AG09309 (cell line): ENCODE measurements around the gene TOLLIP.
"Not testable (repeated sequence)": the region's sequence is repeated elsewhere in the genome, so short reads cannot be mapped to it uniquely, and the experiment has no call there.

Experiments
- DNase-seq: peaks from one replicate; pipeline ENCODE4 v3.0.0-alpha.2; 2010; ENCODE audit warnings: low read depth
- H3K4me3 ChIP-seq: 2 replicates; pipeline ENCODE4 v1.5.1; 2011; ENCODE audit warnings: mild to moderate bottlenecking, low read depth, low read length, moderate library complexity; ENCODE audit not compliant: control insufficient read depth
- TF ChIP-seq, protein P1 (sequence below): IDR thresholded peaks from 2 replicates; pipeline ENCODE4 v1.5.1; 2011; ENCODE audit warnings: mild to moderate bottlenecking, low read depth, low read length, inconsistent platforms; ENCODE audit not compliant: insufficient read depth, control insufficient read depth; ENCODE audit errors: missing control alignments

The TOLLIP gene

GRCh38 chr11:1254086-1254648 lies 55.3 kb downstream of the TOLLIP start:
- DNase-seq: no peak
- TF ChIP-seq, protein P1, sequence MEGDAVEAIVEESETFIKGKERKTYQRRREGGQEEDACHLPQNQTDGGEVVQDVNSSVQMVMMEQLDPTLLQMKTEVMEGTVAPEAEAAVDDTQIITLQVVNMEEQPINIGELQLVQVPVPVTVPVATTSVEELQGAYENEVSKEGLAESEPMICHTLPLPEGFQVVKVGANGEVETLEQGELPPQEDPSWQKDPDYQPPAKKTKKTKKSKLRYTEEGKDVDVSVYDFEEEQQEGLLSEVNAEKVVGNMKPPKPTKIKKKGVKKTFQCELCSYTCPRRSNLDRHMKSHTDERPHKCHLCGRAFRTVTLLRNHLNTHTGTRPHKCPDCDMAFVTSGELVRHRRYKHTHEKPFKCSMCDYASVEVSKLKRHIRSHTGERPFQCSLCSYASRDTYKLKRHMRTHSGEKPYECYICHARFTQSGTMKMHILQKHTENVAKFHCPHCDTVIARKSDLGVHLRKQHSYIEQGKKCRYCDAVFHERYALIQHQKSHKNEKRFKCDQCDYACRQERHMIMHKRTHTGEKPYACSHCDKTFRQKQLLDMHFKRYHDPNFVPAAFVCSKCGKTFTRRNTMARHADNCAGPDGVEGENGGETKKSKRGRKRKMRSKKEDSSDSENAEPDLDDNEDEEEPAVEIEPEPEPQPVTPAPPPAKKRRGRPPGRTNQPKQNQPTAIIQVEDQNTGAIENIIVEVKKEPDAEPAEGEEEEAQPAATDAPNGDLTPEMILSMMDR: no peak
- no peak overlapping the region for H3K4me3 ChIP-seq

DNA sequence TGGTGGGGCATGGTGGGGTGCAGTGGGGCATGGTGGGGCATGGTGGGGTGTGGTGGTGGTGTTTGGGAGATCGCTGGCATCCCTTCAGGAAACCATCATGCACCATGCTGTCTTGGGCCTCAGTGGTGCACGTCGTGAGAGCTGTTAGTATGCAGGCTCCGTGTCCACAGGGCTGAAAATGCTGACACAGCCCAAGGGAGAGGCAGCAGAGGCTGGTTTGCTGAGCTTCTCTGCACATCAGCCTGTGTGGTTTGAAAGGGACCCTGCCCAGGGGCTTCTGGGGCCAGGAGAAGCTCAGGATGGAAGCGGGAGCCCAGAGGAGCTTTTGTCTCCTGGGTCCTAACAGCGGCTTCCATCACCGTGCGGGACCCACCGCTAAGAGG lies 56.3 kb downstream of the TOLLIP start:
- TF ChIP-seq, protein P1: no peak
- DNase-seq: no peak
- no peak overlapping the region for H3K4me3 ChIP-seq

DNA sequence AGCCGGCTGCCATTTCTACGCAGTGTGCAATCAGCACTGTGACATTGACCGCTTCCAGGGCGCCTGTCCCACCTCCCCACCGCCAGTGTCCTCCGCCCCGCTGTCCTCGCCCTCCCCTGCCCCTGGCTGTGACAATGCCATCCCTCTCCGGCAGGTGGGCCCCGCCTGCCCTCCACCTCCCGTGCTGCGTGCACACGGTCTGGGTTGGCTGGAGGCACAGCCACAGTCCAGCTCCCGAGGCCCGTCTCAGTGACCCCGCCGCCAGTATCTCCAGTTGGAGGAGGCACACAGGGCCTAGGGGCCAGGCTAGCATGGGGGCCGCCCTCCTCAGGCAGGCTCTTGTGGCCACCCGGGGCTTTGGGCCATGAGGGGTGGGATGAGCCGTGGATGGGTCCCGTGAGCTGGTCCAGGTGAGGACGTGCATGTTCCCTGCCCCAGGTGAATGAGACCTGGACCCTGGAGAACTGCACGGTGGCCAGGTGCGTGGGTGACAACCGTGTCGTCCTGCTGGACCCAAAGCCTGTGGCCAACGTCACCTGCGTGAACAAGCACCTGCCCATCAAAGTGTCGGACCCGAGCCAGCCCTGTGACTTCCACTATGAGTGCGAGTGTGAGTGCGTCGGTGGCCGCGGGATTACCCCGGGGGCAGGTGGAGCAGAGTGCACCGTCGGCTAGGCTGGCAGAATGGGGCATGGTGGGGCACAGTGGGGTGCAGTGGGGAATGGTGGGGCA lies 56.9 kb downstream of the TOLLIP start:
- no peak for DNase-seq
- TF ChIP-seq, protein P1: no peak
- H3K4me3 ChIP-seq: no peak overlapping the region

GRCh38 chr11:1251236-1251770 lies 58.1 kb downstream of the TOLLIP start:
- TF ChIP-seq, protein P1: no peak
- no peak for DNase-seq
- H3K4me3 ChIP-seq: no peak overlapping the region

- DNase-seq, H3K4me3 ChIP-seq: not testable (repeated sequence)
These were observed 59.0 kb downstream of the TOLLIP start for GRCh38 chr11:1250411-1250810.

DNA sequence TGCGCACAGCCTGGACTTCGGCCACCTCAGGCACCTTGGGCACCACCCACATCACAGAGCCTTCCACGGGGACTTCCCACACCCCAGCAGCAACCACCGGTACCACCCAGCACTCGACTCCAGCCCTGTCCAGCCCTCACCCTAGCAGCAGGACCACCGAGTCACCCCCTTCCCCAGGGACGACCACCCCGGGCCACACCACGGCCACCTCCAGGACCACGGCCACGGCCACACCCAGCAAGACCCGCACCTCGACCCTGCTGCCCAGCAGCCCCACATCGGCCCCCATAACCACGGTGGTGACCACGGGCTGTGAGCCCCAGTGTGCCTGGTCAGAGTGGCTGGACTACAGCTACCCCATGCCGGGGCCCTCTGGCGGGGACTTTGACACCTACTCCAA lies 60.5 kb downstream of the TOLLIP start:
- H3K4me3 ChIP-seq, DNase-seq: not testable (repeated sequence)

DNA sequence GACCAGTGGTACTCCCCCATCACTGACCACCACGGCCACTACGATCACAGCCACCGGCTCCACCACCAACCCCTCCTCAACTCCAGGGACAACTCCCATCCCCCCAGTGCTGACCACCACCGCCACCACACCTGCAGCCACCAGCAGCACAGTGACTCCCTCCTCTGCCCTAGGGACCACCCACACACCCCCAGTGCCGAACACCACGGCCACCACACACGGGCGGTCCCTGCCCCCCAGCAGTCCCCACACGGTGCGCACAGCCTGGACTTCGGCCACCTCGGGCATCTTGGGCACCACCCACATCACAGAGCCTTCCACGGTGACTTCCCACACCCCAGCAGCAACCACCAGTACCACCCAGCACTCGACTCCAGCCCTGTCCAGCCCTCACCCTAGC lies 62.4 kb downstream of the TOLLIP start:
- not testable (repeated sequence) for DNase-seq, H3K4me3 ChIP-seq

- not testable (repeated sequence) for H3K4me3 ChIP-seq, DNase-seq
These were observed 63.1 kb downstream of the TOLLIP start for GRCh38 chr11:1246301-1246700.

GRCh38 chr11:1245717-1246116 lies 63.7 kb downstream of the TOLLIP start:
- not testable (repeated sequence) for H3K4me3 ChIP-seq, DNase-seq

DNA sequence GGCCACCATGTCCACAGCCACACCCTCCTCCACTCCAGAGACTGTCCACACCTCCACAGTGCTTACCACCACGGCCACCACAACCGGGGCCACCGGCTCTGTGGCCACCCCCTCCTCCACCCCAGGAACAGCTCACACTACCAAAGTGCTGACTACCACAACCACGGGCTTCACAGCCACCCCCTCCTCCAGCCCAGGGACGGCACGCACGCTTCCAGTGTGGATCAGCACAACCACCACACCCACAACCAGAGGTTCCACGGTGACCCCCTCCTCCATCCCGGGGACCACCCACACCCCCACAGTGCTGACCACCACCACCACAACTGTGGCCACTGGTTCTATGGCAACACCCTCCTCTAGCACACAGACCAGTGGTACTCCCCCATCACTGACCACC lies 64.9 kb downstream of the TOLLIP start:
- not testable (repeated sequence) for DNase-seq, H3K4me3 ChIP-seq

DNA sequence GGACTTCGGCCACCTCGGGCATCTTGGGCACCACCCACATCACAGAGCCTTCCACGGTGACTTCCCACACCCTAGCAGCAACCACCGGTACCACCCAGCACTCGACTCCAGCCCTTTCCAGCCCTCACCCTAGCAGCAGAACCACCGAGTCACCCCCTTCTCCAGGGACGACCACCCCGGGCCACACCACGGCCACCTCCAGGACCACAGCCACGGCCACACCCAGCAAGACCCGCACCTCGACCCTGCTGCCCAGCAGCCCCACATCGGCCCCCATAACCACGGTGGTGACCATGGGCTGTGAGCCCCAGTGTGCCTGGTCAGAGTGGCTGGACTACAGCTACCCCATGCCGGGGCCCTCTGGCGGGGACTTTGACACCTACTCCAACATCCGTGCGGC lies 65.9 kb downstream of the TOLLIP start:
- not testable (repeated sequence) for DNase-seq, H3K4me3 ChIP-seq

DNA sequence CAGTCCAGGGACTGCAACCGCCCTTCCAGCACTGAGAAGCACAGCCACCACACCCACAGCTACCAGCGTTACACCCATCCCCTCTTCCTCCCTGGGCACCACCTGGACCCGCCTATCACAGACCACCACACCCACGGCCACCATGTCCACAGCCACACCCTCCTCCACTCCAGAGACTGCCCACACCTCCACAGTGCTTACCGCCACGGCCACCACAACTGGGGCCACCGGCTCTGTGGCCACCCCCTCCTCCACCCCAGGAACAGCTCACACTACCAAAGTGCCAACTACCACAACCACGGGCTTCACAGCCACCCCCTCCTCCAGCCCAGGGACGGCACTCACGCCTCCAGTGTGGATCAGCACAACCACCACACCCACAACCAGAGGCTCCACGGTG lies 66.7 kb downstream of the TOLLIP start:
- DNase-seq, H3K4me3 ChIP-seq: not testable (repeated sequence)
